Mesenchymal stem cell (in vitro differentiated cells and primary cell): ENCODE results near the gene KLHL30.
A peak's percentile ranks its signal among the peaks of the same experiment; 100 is the strongest.

Source experiments
- DNase-seq: peaks from one replicate; pipeline ENCODE4 v3.0.0-alpha.2; 2013
- H2AFZ ChIP-seq: one replicate; pipeline ENCODE4 v1.6.1; 2013; ENCODE audit warnings: low read depth, mild to moderate bottlenecking, control low read depth, inconsistent platforms, low read length, moderate library complexity
- H2AK5ac ChIP-seq: 2 replicates; pipeline ENCODE4 v1.6.1; 2013; ENCODE audit warnings: low read length, moderate library complexity, mild to moderate bottlenecking, inconsistent platforms; ENCODE audit not compliant: severe bottlenecking
- H2BK120ac ChIP-seq: one replicate; pipeline ENCODE4 v1.6.1; 2013; ENCODE audit warnings: low read depth, mild to moderate bottlenecking, inconsistent platforms, low read length, moderate library complexity
- H2BK12ac ChIP-seq, 2 experiments: one replicate each; pipeline ENCODE4 v1.6.1; 2013; ENCODE audit warnings: inconsistent platforms in 2 of 2, low read length in 2 of 2, mild to moderate bottlenecking in 2 of 2, moderate library complexity in 2 of 2, control low read depth in 1 of 2
- H2BK15ac ChIP-seq: one replicate; pipeline ENCODE4 v1.6.1; 2013; ENCODE audit warnings: mild to moderate bottlenecking, low read depth, inconsistent platforms; ENCODE audit not compliant: poor library complexity, severe bottlenecking
- H2BK5ac ChIP-seq: 2 replicates; pipeline ENCODE4 v1.6.1; 2013; ENCODE audit warnings: low read depth, mild to moderate bottlenecking, low read length, control low read depth, inconsistent platforms; ENCODE audit not compliant: poor library complexity, severe bottlenecking
- H3K14ac ChIP-seq, 2 experiments: one replicate each; pipeline ENCODE4 v1.6.1; 2013; ENCODE audit warnings: inconsistent platforms in 2 of 2, low read length in 2 of 2, control low read depth in 1 of 2, mild to moderate bottlenecking in 1 of 2, moderate library complexity in 1 of 2
- H3K18ac ChIP-seq, 2 experiments: one replicate each; pipeline ENCODE4 v1.6.1; 2013; ENCODE audit warnings: inconsistent platforms in 2 of 2, low read length in 2 of 2, control low read depth in 1 of 2, low read depth in 1 of 2, mild to moderate bottlenecking in 1 of 2
- H3K23ac ChIP-seq, 2 experiments: one replicate each; pipeline ENCODE4 v1.6.1; 2013; ENCODE audit warnings: inconsistent platforms in 2 of 2, low read length in 2 of 2, mild to moderate bottlenecking in 2 of 2, moderate library complexity in 2 of 2, control low read depth in 1 of 2
- H3K27ac ChIP-seq: 2 replicates; pipeline ENCODE4 v1.5.1; 2013; ENCODE audit warnings: mild to moderate bottlenecking, moderate library complexity, low read length, control low read depth, inconsistent platforms; ENCODE audit not compliant: poor library complexity, severe bottlenecking
- H3K27me3 ChIP-seq, 2 experiments: 2 replicates each; pipeline versions ENCODE4 v1.6.1 to v1.7.0; 2013; ENCODE audit warnings: low read length in 2 of 2, mild to moderate bottlenecking in 2 of 2, moderate library complexity in 2 of 2, control low read depth in 1 of 2, inconsistent platforms in 1 of 2; ENCODE audit not compliant: control insufficient read depth in 1 of 2, insufficient read depth in 1 of 2
- H3K36me3 ChIP-seq, 2 experiments: 2 replicates each; pipeline versions ENCODE4 v1.6.1 to v1.7.0; 2013; ENCODE audit warnings: low read length in 2 of 2, control low read depth in 1 of 2, inconsistent platforms in 1 of 2, low read depth in 1 of 2, mild to moderate bottlenecking in 1 of 2; ENCODE audit not compliant: insufficient read depth in 2 of 2, control insufficient read depth in 1 of 2
- H3K4ac ChIP-seq, 2 experiments: one replicate each; pipeline ENCODE4 v1.6.1; 2013; ENCODE audit warnings: inconsistent platforms in 2 of 2, low read length in 2 of 2, mild to moderate bottlenecking in 2 of 2, moderate library complexity in 2 of 2, control low read depth in 1 of 2, low read depth in 1 of 2
- H3K4me1 ChIP-seq: 2 replicates; pipeline ENCODE4 v1.6.1; 2013; ENCODE audit warnings: low read depth, low read length, control low read depth; ENCODE audit not compliant: control insufficient read depth, insufficient read depth
- H3K4me2 ChIP-seq: 2 replicates; pipeline ENCODE4 v1.6.1; 2013; ENCODE audit warnings: low read length, mild to moderate bottlenecking, inconsistent platforms; ENCODE audit not compliant: poor library complexity, severe bottlenecking
- H3K4me3 ChIP-seq, 2 experiments: 2 replicates each; pipeline versions ENCODE4 v1.5.1 to v1.7.0; 2013; ENCODE audit warnings: low read length in 2 of 2, mild to moderate bottlenecking in 2 of 2, control low read depth in 1 of 2, low read depth in 1 of 2; ENCODE audit not compliant: insufficient read depth in 1 of 2
- H3K79me1 ChIP-seq: replicated peaks from 2 replicates; pipeline ENCODE4 v1.6.1; 2013; ENCODE audit warnings: mild to moderate bottlenecking, control low read depth, low read length, inconsistent platforms; ENCODE audit not compliant: poor library complexity, severe bottlenecking
- H3K9ac ChIP-seq: 2 replicates; pipeline ENCODE4 v1.7.0; 2013; ENCODE audit warnings: mild to moderate bottlenecking, low read length, moderate library complexity
- H3K9me3 ChIP-seq: 2 replicates; pipeline ENCODE4 v1.7.0; 2013; ENCODE audit warnings: mild to moderate bottlenecking, low read length; ENCODE audit not compliant: control insufficient read depth
- H4K8ac ChIP-seq: one replicate; pipeline ENCODE4 v1.6.1; 2013; ENCODE audit warnings: inconsistent platforms, mild to moderate bottlenecking, low read length, moderate library complexity
- H4K91ac ChIP-seq: one replicate; pipeline ENCODE4 v1.6.1; 2013; ENCODE audit warnings: mild to moderate bottlenecking, low read length, inconsistent platforms
- WGBS: methylation state at CpG from one replicate; pipeline ENCODE4 v1.1.7; 2013; ENCODE audit warnings: mixed read lengths; 5-methylcytosine and 5-hydroxymethylcytosine counted together

KLHL30 gene

GRCh38 chr2:238129166-238130010 lies 9.1 kb upstream of the KLHL30 start:
- 88% methylated on average over 22 of the region's 22 CpGs for WGBS
- Histone ChIP-seq H3K14ac (no peak overlapping the region), H3K4me3 (no peak overlapping the region), H3K18ac (no peak overlapping the region), H3K9ac (no peak overlapping the region), H2AK5ac (no peak overlapping the region), H3K23ac (no peak overlapping the region), H4K91ac (no peak overlapping the region), H3K79me1 (no peaks in the 10 kb centered on the region), H3K9me3 (no peaks in the 10 kb centered on the region), H3K27ac (no peak overlapping the region), H2BK12ac (no peak overlapping the region), H2BK120ac (no peak overlapping the region), H3K4me1 (peaks cover 3% of the 10 kb centered on the region), H2AFZ (no peak overlapping the region), H4K8ac (no peak overlapping the region), H3K36me3 (no peaks in the 10 kb centered on the region), H2BK5ac (no peak overlapping the region), H2BK15ac (peak overlapping the region; percentile 19), H3K4ac (no peak overlapping the region), H3K27me3 (no peaks in the 10 kb centered on the region), H3K4me2 (no peak overlapping the region)
- no peak for DNase-seq

GRCh38 chr2:238130111-238130695 lies 8.3 kb upstream of the KLHL30 start:
- H2BK12ac ChIP-seq: no peak overlapping the region
- no peaks in the 10 kb centered on the region for H3K36me3 ChIP-seq
- H3K9me3 ChIP-seq: no peaks in the 10 kb centered on the region
- no peak overlapping the region for H3K23ac ChIP-seq
- no peaks in the 10 kb centered on the region for H3K27me3 ChIP-seq
- H3K9ac ChIP-seq: no peak overlapping the region
- H3K4ac ChIP-seq: no peak overlapping the region
- H3K14ac ChIP-seq: no peak overlapping the region
- H2BK120ac ChIP-seq: no peak overlapping the region
- no peak overlapping the region for H3K4me3 ChIP-seq
- peak overlapping the region; percentile 25 for H4K91ac ChIP-seq
- 87% methylated on average over 27 of the region's 28 CpGs for WGBS
- no peak overlapping the region for H4K8ac ChIP-seq
- no peak overlapping the region for H2BK5ac ChIP-seq
- no peak for DNase-seq
- H3K4me2 ChIP-seq: no peak overlapping the region
- H2AK5ac ChIP-seq: no peak overlapping the region
- no peak overlapping the region for H3K18ac ChIP-seq
- H2AFZ ChIP-seq: no peak overlapping the region
- no peak overlapping the region for H2BK15ac ChIP-seq
- H3K79me1 ChIP-seq: no peaks in the 10 kb centered on the region
- peaks cover 3% of the 10 kb centered on the region for H3K4me1 ChIP-seq
- no peak overlapping the region for H3K27ac ChIP-seq

- no peak for DNase-seq
- H3K9ac ChIP-seq: no peak overlapping the region
- no peak overlapping the region for H2BK12ac ChIP-seq
- H4K91ac ChIP-seq: peak overlapping the region; percentile 32
- H2BK120ac ChIP-seq: no peak overlapping the region
- no peaks in the 10 kb centered on the region for H3K36me3 ChIP-seq
- no peaks in the 10 kb centered on the region for H3K27me3 ChIP-seq
- H3K4me2 ChIP-seq: no peak overlapping the region
- H3K9me3 ChIP-seq: no peaks in the 10 kb centered on the region
- H3K4ac ChIP-seq: no peak overlapping the region
- H3K23ac ChIP-seq: no peak overlapping the region
- no peak overlapping the region for H3K14ac ChIP-seq
- H2BK5ac ChIP-seq: no peak overlapping the region
- peaks cover 3% of the 10 kb centered on the region for H3K4me1 ChIP-seq
- no peak overlapping the region for H2AFZ ChIP-seq
- peak overlapping the region; percentile 8 for H2BK15ac ChIP-seq
- WGBS: 92% methylated on average over 68 of the region's 68 CpGs
- no peak overlapping the region for H3K27ac ChIP-seq
- H3K4me3 ChIP-seq: no peak overlapping the region
- no peak overlapping the region for H3K18ac ChIP-seq
- no peak overlapping the region for H4K8ac ChIP-seq
- no peak overlapping the region for H2AK5ac ChIP-seq
- H3K79me1 ChIP-seq: no peaks in the 10 kb centered on the region
Measured at GRCh38 chr2:238130696-238131628, 7.5 kb upstream of the KLHL30 start.
